HepG2 (cell line): ENCODE measurements around the gene DAPK1. TPM values are rescaled to one million over a fixed set of nuclear protein-coding genes. Genes with fewer than 3 reads are reported as not detected.

Experiments used
- ATAC-seq: fragments of 200-7000 bp; cut with Tn5 transposase; 3 replicates; pipeline ENCODE4 v1.9.1; 2020; ENCODE audit warnings: mild to moderate bottlenecking, moderate library complexity
- BruUV-seq: library from RNA; stranded (reverse); fragments of 400-500 nt; replicated peaks from 2 replicates; lab custom pipeline; 2021; lab: Mats Ljungman, UMichigan
- CTCF ChIA-PET: fragments of 300-600 bp; formaldehyde crosslinking; extraction: SDS; loops from one replicate; lab custom pipeline; 2021; ENCODE audit warnings: low total read pairs, inconsistent platforms, low intra/inter-chr PET ratio; lab: Yijun Ruan, JAX
- POLR2A ChIA-PET: fragments of 350-600 bp; sonication (Branson Sonifier 250); formaldehyde crosslinking; loops from one replicate; lab custom pipeline; 2020; ENCODE audit warnings: antibody characterized with exemption, inconsistent platforms; lab: Yijun Ruan, JAX
- DNase-seq: peaks from one replicate; pipeline ENCODE4 v3.0.0-alpha.2; 2015; ENCODE audit warnings: low spot score
- FAIRE-seq: peaks from 3 replicates; lab custom pipeline; 2011; peaks lifted over from hg19 to GRCh38; lab: Jason Lieb, UNC
- H2AFZ ChIP-seq: one replicate; pipeline ENCODE4 v1.6.1; 2011; ENCODE audit warnings: low read length, inconsistent platforms
- H3K27ac ChIP-seq: fragments of 300-600 bp; 3 replicates; pipeline ENCODE4 v1.8.0; 2011; ENCODE audit warnings: mixed run types, mild to moderate bottlenecking, mixed read lengths, low read length, inconsistent platforms; ENCODE audit not compliant: insufficient read depth; ENCODE audit errors: extremely low read length
- H3K27me3 ChIP-seq, 2 experiments: fragments of 200-600 bp in 1 of 2; 2 replicates in 1 of 2; 3 replicates in 1 of 2; pipeline versions ENCODE4 v1.6.0 to v1.8.0; 2011; ENCODE audit warnings: low read length in 2 of 2, mild to moderate bottlenecking in 2 of 2, moderate library complexity in 2 of 2, inconsistent platforms in 1 of 2; ENCODE audit not compliant: insufficient read depth in 2 of 2, control insufficient read depth in 1 of 2
- H3K36me3 ChIP-seq, 2 experiments: fragments of 200-600 bp in 1 of 2; replicated peaks in 1 of 2; 2 replicates in 1 of 2; 3 replicates in 1 of 2; pipeline versions ENCODE4 v1.5.1 to v1.8.0; 2011; ENCODE audit warnings: low read length in 2 of 2, inconsistent platforms in 1 of 2; ENCODE audit not compliant: insufficient read depth in 2 of 2, control insufficient read depth in 1 of 2
- H3K4me1 ChIP-seq: 2 replicates; pipeline ENCODE4 v1.5.1; 2012; ENCODE audit warnings: low read length, inconsistent platforms; ENCODE audit not compliant: insufficient read depth
- H3K4me2 ChIP-seq: 2 replicates; pipeline ENCODE4 v1.6.0; 2011; ENCODE audit warnings: low read depth, low read length, inconsistent platforms
- H3K4me3 ChIP-seq, 3 experiments: fragments of 200-600 bp in 1 of 3; sonication (generic), shearing (Covaris generic) in 1 of 3; replicated peaks in 1 of 3; 2 replicates each; pipeline ENCODE4 v1.5.1; 2011 to 2016; ENCODE audit warnings: low read length in 3 of 3, inconsistent platforms in 2 of 3, low read depth in 2 of 3, mild to moderate bottlenecking in 2 of 3, control low read depth in 1 of 3, mixed read lengths in 1 of 3; ENCODE audit not compliant: insufficient read depth in 1 of 3
- H3K79me2 ChIP-seq: one replicate; pipeline ENCODE4 v1.6.1; 2011; ENCODE audit warnings: low read length, inconsistent platforms; ENCODE audit not compliant: insufficient read depth
- H3K9ac ChIP-seq: 2 replicates; pipeline ENCODE4 v1.6.0; 2011; ENCODE audit warnings: mild to moderate bottlenecking, low read depth, low read length, inconsistent platforms; ENCODE audit not compliant: insufficient read depth
- H3K9me3 ChIP-seq: 2 replicates; pipeline ENCODE4 v1.5.1; 2012; ENCODE audit warnings: mild to moderate bottlenecking, low read length
- H4K20me1 ChIP-seq: 2 replicates; pipeline ENCODE4 v1.6.0; 2011; ENCODE audit warnings: inconsistent platforms, mild to moderate bottlenecking, low read length, moderate library complexity; ENCODE audit not compliant: insufficient read depth
- JARID2 ChIP-seq: sonication (generic); formaldehyde crosslinking; IDR thresholded peaks from 2 replicates; pipeline ENCODE4 v1.8.1; 2023; ENCODE audit warnings: missing genetic modification reagents, inconsistent platforms; ENCODE audit not compliant: insufficient replicate concordance
- NCOR1 ChIP-seq: fragments of 200-600 bp; sonication (generic); IDR thresholded peaks from 2 replicates; pipeline ENCODE4 v1.7.0; 2017; ENCODE audit warnings: antibody characterized with exemption, low read length, borderline replicate concordance
- POGZ ChIP-seq: sonication (generic); formaldehyde crosslinking; IDR thresholded peaks from 2 replicates; pipeline ENCODE4 v1.4.0; 2020; ENCODE audit warnings: mild to moderate bottlenecking, missing genetic modification reagents
- ZBTB42 ChIP-seq: sonication (generic); formaldehyde crosslinking; IDR thresholded peaks from 2 replicates; pipeline ENCODE4 v1.5.0; 2020; ENCODE audit warnings: mild to moderate bottlenecking, missing genetic modification reagents
- ZNF552 ChIP-seq: sonication (generic); formaldehyde crosslinking; IDR thresholded peaks from 2 replicates; pipeline ENCODE4 v1.9.0; 2022; ENCODE audit warnings: missing genetic modification reagents, mild to moderate bottlenecking, borderline replicate concordance
- ZNF879 ChIP-seq: sonication (generic); formaldehyde crosslinking; IDR thresholded peaks from 2 replicates; pipeline ENCODE4 v1.8.1; 2023; ENCODE audit warnings: missing genetic modification reagents
- ZSCAN30 ChIP-seq: sonication (generic); formaldehyde crosslinking; IDR thresholded peaks from 2 replicates; pipeline ENCODE4 v1.5.0; 2020; ENCODE audit warnings: mild to moderate bottlenecking, missing genetic modification reagents
- WGBS: methylation state at CpG from one replicate; pipeline ENCODE4 v1.1.6; 2017; ENCODE audit warnings: low lambda C conversion rate; 5-methylcytosine and 5-hydroxymethylcytosine counted together
- in situ Hi-C: cut with HindIII; loops from 2 replicates; pipeline ENCODE4 v1.10.0; 2017; ENCODE audit warnings: low pct_unique_long_range_greater_than_20kb; ENCODE audit not compliant: extremely low pct_ligation_motif_present
- intact Hi-C: fragments of 100-400 bp; cut with micrococcal nuclease; formaldehyde crosslinking; loops from one replicate; pipeline ENCODE4 v1.10.0; 2022; ENCODE audit not compliant: unreplicated experiment
- polyA plus RNA-seq, 8 experiments: library from polyadenylated mRNA; depleted of rRNA in 3 of 8; stranded (reverse) in 7 of 8; unstranded in 1 of 8; fragments of >200 nt; fragmentation: Illumina TruSeq in 4 of 8; extraction: Trizol in 4 of 8; gene quantifications; 2 replicates each; pipeline versions ENCODE4 v1.2.1 to v1.2.3, GENCODE V29; 2011 to 2016; ENCODE audit warnings: low read depth in 4 of 8, missing spikeins in 1 of 8, mixed read lengths in 1 of 8; ENCODE audit not compliant: insufficient read depth in 1 of 8
- total RNA-seq, 5 experiments: library from RNA; depleted of rRNA; stranded (reverse); fragments of >200 nt; fragmentation: Illumina TruSeq; extraction: Trizol; gene quantifications; 2 replicates each; pipeline ENCODE4 v1.2.3, GENCODE V29; 2016; ENCODE audit warnings: low read depth in 1 of 5
- TF ChIP-seq, protein P1 (sequence below): IDR thresholded peaks from 2 replicates; pipeline ENCODE4 v1.6.1; 2016; ENCODE audit warnings: mild to moderate bottlenecking
- TF ChIP-seq, protein P2 (sequence below): sonication (generic); formaldehyde crosslinking; IDR thresholded peaks from 2 replicates; pipeline ENCODE4 v1.5.0; 2020; ENCODE audit warnings: mild to moderate bottlenecking, missing genetic modification reagents, borderline replicate concordance
- TF ChIP-seq, protein P3 (sequence below): IDR thresholded peaks from 2 replicates; pipeline ENCODE4 v1.6.1; 2018; ENCODE audit warnings: missing genetic modification reagents, mild to moderate bottlenecking, missing compliant biosample characterization
- TF ChIP-seq, protein P4 (sequence below): sonication (generic); formaldehyde crosslinking; IDR thresholded peaks from 2 replicates; pipeline ENCODE4 v1.5.0; 2020; ENCODE audit warnings: missing genetic modification reagents

DAPK1 gene
- total and polyA plus RNA-seq, 2 of the 13 experiments (the other 11 are each of a cell fraction or from before 2014, with no cell fraction given): 35.7 to 35.9 TPM

DNA sequence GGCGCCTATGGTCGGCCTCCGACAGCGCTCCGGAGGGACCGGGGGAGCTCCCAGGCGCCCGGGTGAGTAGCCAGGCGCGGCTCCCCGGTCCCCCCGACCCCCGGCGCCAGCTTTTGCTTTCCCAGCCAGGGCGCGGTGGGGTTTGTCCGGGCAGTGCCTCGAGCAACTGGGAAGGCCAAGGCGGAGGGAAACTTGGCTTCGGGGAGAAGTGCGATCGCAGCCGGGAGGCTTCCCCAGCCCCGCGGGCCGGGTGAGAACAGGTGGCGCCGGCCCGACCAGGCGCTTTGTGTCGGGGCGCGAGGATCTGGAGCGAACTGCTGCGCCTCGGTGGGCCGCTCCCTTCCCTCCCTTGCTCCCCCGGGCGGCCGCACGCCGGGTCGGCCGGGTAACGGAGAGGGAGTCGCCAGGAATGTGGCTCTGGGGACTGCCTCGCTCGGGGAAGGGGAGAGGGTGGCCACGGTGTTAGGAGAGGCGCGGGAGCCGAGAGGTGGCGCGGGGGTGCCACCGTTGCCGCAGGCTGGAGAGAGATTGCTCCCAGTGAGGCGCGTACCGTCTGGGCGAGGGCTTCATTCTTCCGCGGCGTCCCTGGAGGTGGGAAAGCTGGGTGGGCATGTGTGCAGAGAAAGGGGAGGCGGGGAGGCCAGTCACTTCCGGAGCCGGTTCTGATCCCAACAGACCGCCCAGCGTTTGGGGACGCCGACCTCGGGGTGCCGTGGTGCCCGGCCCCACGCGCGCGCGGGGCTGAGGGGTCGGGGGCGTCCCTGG, 561 bp downstream of the DAPK1 start:
- H3K4me3 ChIP-seq: peak overlapping the region; percentile 79 to 87 (median 85)
- POLR2A ChIA-PET: interaction anchor here (0.6 to 3.8 kb wide), 7 partner anchors 8 to 115 kb away, joined by 3 to 28 read pairs (median 5); no protein-coding TSS in a partner anchor
- peak overlapping the region; percentile 86 for H3K27ac ChIP-seq
- peak; percentile 93 for ATAC-seq
- intact Hi-C loops (loop anchor here (2.0 to 5.0 kb wide), 3 partner anchors 73 to 164 kb away; no protein-coding TSS in a partner anchor), in situ Hi-C loops (loop anchor here (10.0 kb wide), 2 partner anchors 163 to 167 kb away; no protein-coding TSS in a partner anchor)
- BruUV-seq: no TSS peak
- H3K27me3 ChIP-seq: no peaks in the 10 kb centered on the region; a peak in 1 of 5 replicates
- FAIRE-seq: no peak
- peaks cover 44% of the 10 kb centered on the region for H3K79me2 ChIP-seq
- H3K9ac ChIP-seq: peak overlapping the region; percentile 81
- WGBS: 1% methylated on average over 14 of the region's 80 CpGs
- no peaks in the 10 kb centered on the region for H3K9me3 ChIP-seq
- H3K4me1 ChIP-seq: peaks cover 55% of the 10 kb centered on the region
- H4K20me1 ChIP-seq: no peaks in the 10 kb centered on the region; the same call in 1 of the 2 replicates
- no peaks in the 10 kb centered on the region for H3K36me3 ChIP-seq
- CTCF ChIA-PET: interaction anchor here (1.3 kb wide), 1 partner anchor 165 kb away, joined by 3 read pairs; no protein-coding TSS in a partner anchor
- H3K4me2 ChIP-seq: peak overlapping the region; percentile 95
- no peak overlapping the region for H2AFZ ChIP-seq
- DNase-seq: peak; percentile 48
- TF ChIP-seq, protein P1, sequence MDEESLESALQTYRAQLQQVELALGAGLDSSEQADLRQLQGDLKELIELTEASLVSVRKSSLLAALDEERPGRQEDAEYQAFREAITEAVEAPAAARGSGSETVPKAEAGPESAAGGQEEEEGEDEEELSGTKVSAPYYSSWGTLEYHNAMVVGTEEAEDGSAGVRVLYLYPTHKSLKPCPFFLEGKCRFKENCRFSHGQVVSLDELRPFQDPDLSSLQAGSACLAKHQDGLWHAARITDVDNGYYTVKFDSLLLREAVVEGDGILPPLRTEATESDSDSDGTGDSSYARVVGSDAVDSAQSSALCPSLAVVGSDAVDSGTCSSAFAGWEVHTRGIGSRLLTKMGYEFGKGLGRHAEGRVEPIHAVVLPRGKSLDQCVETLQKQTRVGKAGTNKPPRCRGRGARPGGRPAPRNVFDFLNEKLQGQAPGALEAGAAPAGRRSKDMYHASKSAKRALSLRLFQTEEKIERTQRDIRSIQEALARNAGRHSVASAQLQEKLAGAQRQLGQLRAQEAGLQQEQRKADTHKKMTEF (CRISPR knock-in tag): peak; percentile 77; the same call in 1 of the 2 replicates
- TF ChIP-seq, protein P2, sequence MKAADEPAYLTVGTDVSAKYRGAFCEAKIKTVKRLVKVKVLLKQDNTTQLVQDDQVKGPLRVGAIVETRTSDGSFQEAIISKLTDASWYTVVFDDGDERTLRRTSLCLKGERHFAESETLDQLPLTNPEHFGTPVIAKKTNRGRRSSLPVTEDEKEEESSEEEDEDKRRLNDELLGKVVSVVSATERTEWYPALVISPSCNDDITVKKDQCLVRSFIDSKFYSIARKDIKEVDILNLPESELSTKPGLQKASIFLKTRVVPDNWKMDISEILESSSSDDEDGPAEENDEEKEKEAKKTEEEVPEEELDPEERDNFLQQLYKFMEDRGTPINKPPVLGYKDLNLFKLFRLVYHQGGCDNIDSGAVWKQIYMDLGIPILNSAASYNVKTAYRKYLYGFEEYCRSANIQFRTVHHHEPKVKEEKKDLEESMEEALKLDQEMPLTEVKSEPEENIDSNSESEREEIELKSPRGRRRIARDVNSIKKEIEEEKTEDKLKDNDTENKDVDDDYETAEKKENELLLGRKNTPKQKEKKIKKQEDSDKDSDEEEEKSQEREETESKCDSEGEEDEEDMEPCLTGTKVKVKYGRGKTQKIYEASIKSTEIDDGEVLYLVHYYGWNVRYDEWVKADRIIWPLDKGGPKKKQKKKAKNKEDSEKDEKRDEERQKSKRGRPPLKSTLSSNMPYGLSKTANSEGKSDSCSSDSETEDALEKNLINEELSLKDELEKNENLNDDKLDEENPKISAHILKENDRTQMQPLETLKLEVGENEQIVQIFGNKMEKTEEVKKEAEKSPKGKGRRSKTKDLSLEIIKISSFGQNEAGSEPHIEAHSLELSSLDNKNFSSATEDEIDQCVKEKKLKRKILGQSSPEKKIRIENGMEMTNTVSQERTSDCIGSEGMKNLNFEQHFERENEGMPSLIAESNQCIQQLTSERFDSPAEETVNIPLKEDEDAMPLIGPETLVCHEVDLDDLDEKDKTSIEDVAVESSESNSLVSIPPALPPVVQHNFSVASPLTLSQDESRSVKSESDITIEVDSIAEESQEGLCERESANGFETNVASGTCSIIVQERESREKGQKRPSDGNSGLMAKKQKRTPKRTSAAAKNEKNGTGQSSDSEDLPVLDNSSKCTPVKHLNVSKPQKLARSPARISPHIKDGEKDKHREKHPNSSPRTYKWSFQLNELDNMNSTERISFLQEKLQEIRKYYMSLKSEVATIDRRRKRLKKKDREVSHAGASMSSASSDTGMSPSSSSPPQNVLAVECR (CRISPR knock-in tag): peak; percentile 26; the same call in 1 of the 2 replicates
- no peak for TF ChIP-seq NCOR1
- TF ChIP-seq ZBTB42 (CRISPR knock-in tag): no peak; the same call in 1 of the 2 replicates
- TF ChIP-seq JARID2 (CRISPR knock-in tag): no peak
- TF ChIP-seq, protein P3, sequence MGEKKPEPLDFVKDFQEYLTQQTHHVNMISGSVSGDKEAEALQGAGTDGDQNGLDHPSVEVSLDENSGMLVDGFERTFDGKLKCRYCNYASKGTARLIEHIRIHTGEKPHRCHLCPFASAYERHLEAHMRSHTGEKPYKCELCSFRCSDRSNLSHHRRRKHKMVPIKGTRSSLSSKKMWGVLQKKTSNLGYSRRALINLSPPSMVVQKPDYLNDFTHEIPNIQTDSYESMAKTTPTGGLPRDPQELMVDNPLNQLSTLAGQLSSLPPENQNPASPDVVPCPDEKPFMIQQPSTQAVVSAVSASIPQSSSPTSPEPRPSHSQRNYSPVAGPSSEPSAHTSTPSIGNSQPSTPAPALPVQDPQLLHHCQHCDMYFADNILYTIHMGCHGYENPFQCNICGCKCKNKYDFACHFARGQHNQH: no peak
- TF ChIP-seq ZNF552: 0 out of 2 replicates have a peak, but pooled peaks have one; percentile 38
- TF ChIP-seq ZSCAN30 (CRISPR knock-in tag): no peak
- no peak for TF ChIP-seq ZNF879 (CRISPR knock-in tag)
- TF ChIP-seq, protein P4, sequence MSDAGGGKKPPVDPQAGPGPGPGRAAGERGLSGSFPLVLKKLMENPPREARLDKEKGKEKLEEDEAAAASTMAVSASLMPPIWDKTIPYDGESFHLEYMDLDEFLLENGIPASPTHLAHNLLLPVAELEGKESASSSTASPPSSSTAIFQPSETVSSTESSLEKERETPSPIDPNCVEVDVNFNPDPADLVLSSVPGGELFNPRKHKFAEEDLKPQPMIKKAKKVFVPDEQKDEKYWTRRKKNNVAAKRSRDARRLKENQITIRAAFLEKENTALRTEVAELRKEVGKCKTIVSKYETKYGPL (CRISPR knock-in tag): no peak
- no peak for TF ChIP-seq POGZ (CRISPR knock-in tag)
